T-helper 22 cell (primary cell): ENCODE results near the gene ANAPC4.

Experiments used
- DNase-seq: peaks from one replicate; pipeline ENCODE4 v3.0.0-alpha.2; 2020; ENCODE audit warnings: low read depth

The ANAPC4 gene

GRCh38 chr4:25437926-25438325 is 60.9 kb downstream of the ANAPC4 start:
- DNase-seq, result no peak

- no peak for DNase-seq
Observed at GRCh38 chr4:25439918-25440477, 62.9 kb downstream of the ANAPC4 start.

- DNase-seq, result no peak
Observed at GRCh38 chr4:25440478-25441030, 63.5 kb downstream of the ANAPC4 start.

- no peak for DNase-seq
Observed at GRCh38 chr4:25441519-25442117, 64.6 kb downstream of the ANAPC4 start.

- DNase-seq, result no peak
Observed at GRCh38 chr4:25442863-25443307, 65.8 kb downstream of the ANAPC4 start.

- no peak for DNase-seq
Observed at GRCh38 chr4:25443851-25444250, 66.8 kb downstream of the ANAPC4 start.

GRCh38 chr4:25446611-25447010 is 69.5 kb downstream of the ANAPC4 start:
- DNase-seq, result no peak

GRCh38 chr4:25448379-25449109 is 71.5 kb downstream of the ANAPC4 start:
- DNase-seq, result no peak

GRCh38 chr4:25449270-25449669 is 72.2 kb downstream of the ANAPC4 start:
- no peak for DNase-seq

GRCh38 chr4:25449688-25450087 is 72.6 kb downstream of the ANAPC4 start:
- DNase-seq, result no peak

- no peak for DNase-seq
Observed at GRCh38 chr4:25450491-25450901, 73.4 kb downstream of the ANAPC4 start.

GRCh38 chr4:25451676-25452075 is 74.6 kb downstream of the ANAPC4 start:
- no peak for DNase-seq

GRCh38 chr4:25452081-25452480 is 75.0 kb downstream of the ANAPC4 start:
- no peak for DNase-seq

- DNase-seq, result no peak
Observed at GRCh38 chr4:25454476-25454875, 77.4 kb downstream of the ANAPC4 start.

GRCh38 chr4:25457053-25457715 is 80.1 kb downstream of the ANAPC4 start:
- DNase-seq, result no peak

- DNase-seq, result no peak
Observed at GRCh38 chr4:25466966-25467697, 90.1 kb downstream of the ANAPC4 start.

- DNase-seq, result no peak
Observed at GRCh38 chr4:25467843-25468242, 90.8 kb downstream of the ANAPC4 start.
